Mammary epithelial cell (primary cell): Measurements from ENCODE around the gene C1QC.

Experiments used
- EZH2 ChIP-seq: IDR thresholded peaks from 2 replicates; pipeline ENCODE4 v1.6.1; 2012; ENCODE audit warnings: low read length, inconsistent platforms, borderline replicate concordance
- TF ChIP-seq, protein P1 (sequence below), 2 donors: IDR thresholded peaks in 1 of 2; conservative IDR thresholded peaks in 1 of 2; 2 replicates each; pipeline ENCODE4 v1.5.1; 2011 to 2012; ENCODE audit warnings: inconsistent platforms in 2 of 2, low read length in 2 of 2, mild to moderate bottlenecking in 2 of 2, control low read depth in 1 of 2, low read depth in 1 of 2; ENCODE audit not compliant: insufficient read depth in 1 of 2; ENCODE audit errors: extremely low read depth in 1 of 2

DNA sequence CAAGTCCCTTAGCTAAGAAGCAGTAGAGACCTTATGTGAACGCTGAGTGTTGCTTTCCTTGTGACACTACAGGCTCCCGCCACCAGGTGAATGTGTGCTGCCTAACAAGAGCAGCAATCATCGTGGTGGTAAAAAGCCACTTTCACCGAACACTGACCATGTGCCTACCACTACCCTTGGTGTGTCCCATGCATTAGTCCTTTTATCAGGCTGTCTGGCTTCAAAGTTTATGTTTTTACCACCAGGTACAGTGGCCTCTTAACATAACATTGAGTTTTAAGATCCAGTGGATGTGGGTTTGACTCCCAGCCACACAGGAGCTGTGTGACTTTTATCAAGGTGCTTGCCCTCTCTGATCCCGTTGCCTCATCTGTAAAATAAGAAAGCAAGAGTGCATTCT is 11.3 kb downstream of the C1QC start:
- TF ChIP-seq, protein P1, sequence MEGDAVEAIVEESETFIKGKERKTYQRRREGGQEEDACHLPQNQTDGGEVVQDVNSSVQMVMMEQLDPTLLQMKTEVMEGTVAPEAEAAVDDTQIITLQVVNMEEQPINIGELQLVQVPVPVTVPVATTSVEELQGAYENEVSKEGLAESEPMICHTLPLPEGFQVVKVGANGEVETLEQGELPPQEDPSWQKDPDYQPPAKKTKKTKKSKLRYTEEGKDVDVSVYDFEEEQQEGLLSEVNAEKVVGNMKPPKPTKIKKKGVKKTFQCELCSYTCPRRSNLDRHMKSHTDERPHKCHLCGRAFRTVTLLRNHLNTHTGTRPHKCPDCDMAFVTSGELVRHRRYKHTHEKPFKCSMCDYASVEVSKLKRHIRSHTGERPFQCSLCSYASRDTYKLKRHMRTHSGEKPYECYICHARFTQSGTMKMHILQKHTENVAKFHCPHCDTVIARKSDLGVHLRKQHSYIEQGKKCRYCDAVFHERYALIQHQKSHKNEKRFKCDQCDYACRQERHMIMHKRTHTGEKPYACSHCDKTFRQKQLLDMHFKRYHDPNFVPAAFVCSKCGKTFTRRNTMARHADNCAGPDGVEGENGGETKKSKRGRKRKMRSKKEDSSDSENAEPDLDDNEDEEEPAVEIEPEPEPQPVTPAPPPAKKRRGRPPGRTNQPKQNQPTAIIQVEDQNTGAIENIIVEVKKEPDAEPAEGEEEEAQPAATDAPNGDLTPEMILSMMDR (conservative IDR thresholded peaks at IDR 0.05 in 1 of 2, IDR thresholded peaks at IDR 0.05 in 1 of 2; ENCODE audit: extremely low read depth in 1 of 2, insufficient read depth in 1 of 2, low read depth in 1 of 2, low read length in 2 of 2): peak in 1 of 2 donors; percentile 20
- no peak for TF ChIP-seq EZH2
